ENCODE data around the gene SLX9. TPM values are rescaled to one million over a fixed set of nuclear protein-coding genes. Genes with fewer than 3 reads are reported as not detected.
"Not testable (repeated sequence)": the region's sequence is repeated elsewhere in the genome, so short reads cannot be mapped to it uniquely, and the experiment has no call there.

The SLX9 gene
- total RNA-seq, 1 donor from 2014 or later = 33.1 TPM

- DNase-seq (ENCODE audit: low spot score, unreplicated experiment) = no peak
- Mint-ChIP-seq H3K4me3 (ENCODE audit: low read depth) (no peak overlapping the region), H3K27ac (no peak overlapping the region), H3K4me1 (ENCODE audit: low read depth) (no peaks in the 10 kb centered on the region), H3K9me3 (ENCODE audit: low read depth) (no peaks in the 10 kb centered on the region), H3K27me3 (peaks cover 31% of the 10 kb centered on the region), H3K36me3 (ENCODE audit: insufficient read depth) (no peaks in the 10 kb centered on the region)
- no peak for TF ChIP-seq CTCF (IDR thresholded peaks at IDR 0.05; ENCODE audit: unreplicated experiment)
These were observed 29.4 kb upstream of the SLX9 start for GRCh38 chr21:44910229-44911067.

- no peak overlapping the region for H3K4me3 Mint-ChIP-seq (ENCODE audit: low read depth)
- no peak for TF ChIP-seq CTCF (IDR thresholded peaks at IDR 0.05; ENCODE audit: unreplicated experiment)
- H3K27ac Mint-ChIP-seq = no peak overlapping the region
- DNase-seq (ENCODE audit: low spot score, unreplicated experiment) = no peak
- H3K9me3 Mint-ChIP-seq (ENCODE audit: low read depth) = no peaks in the 10 kb centered on the region
- no peaks in the 10 kb centered on the region for H3K4me1 Mint-ChIP-seq (ENCODE audit: low read depth)
- H3K36me3 Mint-ChIP-seq (ENCODE audit: insufficient read depth) = no peaks in the 10 kb centered on the region
- peaks cover 34% of the 10 kb centered on the region for H3K27me3 Mint-ChIP-seq
These were observed 28.8 kb upstream of the SLX9 start for GRCh38 chr21:44911068-44911383.

GRCh38 chr21:44911384-44912157 lies 28.3 kb upstream of the SLX9 start:
- no peak for TF ChIP-seq CTCF (IDR thresholded peaks at IDR 0.05; ENCODE audit: unreplicated experiment)
- DNase-seq (ENCODE audit: low spot score, unreplicated experiment) = no peak
- H3K4me1 Mint-ChIP-seq (ENCODE audit: low read depth) = no peaks in the 10 kb centered on the region
- H3K27me3 Mint-ChIP-seq = peaks cover 33% of the 10 kb centered on the region
- H3K36me3 Mint-ChIP-seq (ENCODE audit: insufficient read depth) = no peaks in the 10 kb centered on the region
- H3K4me3 Mint-ChIP-seq (ENCODE audit: low read depth) = no peak overlapping the region
- H3K9me3 Mint-ChIP-seq (ENCODE audit: low read depth) = no peaks in the 10 kb centered on the region
- no peak overlapping the region for H3K27ac Mint-ChIP-seq

- no peaks in the 10 kb centered on the region for H3K36me3 Mint-ChIP-seq (ENCODE audit: insufficient read depth)
- H3K27ac Mint-ChIP-seq = no peak overlapping the region
- no peaks in the 10 kb centered on the region for H3K9me3 Mint-ChIP-seq (ENCODE audit: low read depth)
- H3K4me1 Mint-ChIP-seq (ENCODE audit: low read depth) = no peaks in the 10 kb centered on the region
- peaks cover 36% of the 10 kb centered on the region for H3K27me3 Mint-ChIP-seq
- no peak for TF ChIP-seq CTCF (IDR thresholded peaks at IDR 0.05; ENCODE audit: unreplicated experiment)
- no peak overlapping the region for H3K4me3 Mint-ChIP-seq (ENCODE audit: low read depth)
- no peak for DNase-seq (ENCODE audit: low spot score, unreplicated experiment)
These were observed 27.7 kb upstream of the SLX9 start for GRCh38 chr21:44912158-44912473.

- H3K4me1 Mint-ChIP-seq (ENCODE audit: low read depth); H3K9me3 Mint-ChIP-seq (ENCODE audit: low read depth); DNase-seq (ENCODE audit: low spot score, unreplicated experiment); H3K27ac Mint-ChIP-seq; H3K36me3 Mint-ChIP-seq (ENCODE audit: insufficient read depth); H3K4me3 Mint-ChIP-seq (ENCODE audit: low read depth): not testable (repeated sequence)
- peaks cover 39% of the 10 kb centered on the region for H3K27me3 Mint-ChIP-seq
These were observed 27.1 kb upstream of the SLX9 start for GRCh38 chr21:44912506-44913412.
